T-helper 2 cell treated with Interferon-gamma antibody and Interleukin-4, amounts not matched to agents 5 μg/mL and 100 μg/mL, for 36 hours (primary cell): ENCODE data around the gene GRAMD2A.

Experiments
- DNase-seq: peaks from one replicate; pipeline ENCODE4 v3.0.0; 2021; ENCODE audit warnings: low spot score
- H3K27ac Mint-ChIP-seq: one replicate; pipeline ENCODE4 v1.8.0; 2021; ENCODE audit warnings: mild to moderate bottlenecking, mixed read lengths
- H3K27me3 Mint-ChIP-seq: one replicate; pipeline ENCODE4 v1.8.0; 2021; ENCODE audit warnings: low read depth, mixed read lengths
- H3K36me3 Mint-ChIP-seq: one replicate; pipeline ENCODE4 v1.8.0; 2021; ENCODE audit warnings: low read depth, mixed read lengths
- H3K4me1 Mint-ChIP-seq: one replicate; pipeline ENCODE4 v1.8.0; 2021; ENCODE audit warnings: low read depth, mixed read lengths
- H3K4me3 Mint-ChIP-seq: one replicate; pipeline ENCODE4 v1.8.0; 2022; ENCODE audit warnings: mild to moderate bottlenecking, moderate library complexity, mixed read lengths
- H3K9me3 Mint-ChIP-seq: one replicate; pipeline ENCODE4 v1.8.0; 2021; ENCODE audit warnings: mixed read lengths

Gene GRAMD2A

GRCh38 chr15:72184165-72184811 lies 13.3 kb downstream of the GRAMD2A start:
- H3K27me3 Mint-ChIP-seq, result peaks cover 49% of the 10 kb centered on the region
- peaks cover 2% of the 10 kb centered on the region for H3K4me1 Mint-ChIP-seq
- DNase-seq, result no peak
- no peaks in the 10 kb centered on the region for H3K9me3 Mint-ChIP-seq
- H3K27ac Mint-ChIP-seq, result no peak overlapping the region
- H3K4me3 Mint-ChIP-seq, result no peak overlapping the region
- no peaks in the 10 kb centered on the region for H3K36me3 Mint-ChIP-seq

GRCh38 chr15:72183781-72184164 lies 13.8 kb downstream of the GRAMD2A start:
- no peak overlapping the region for H3K27ac Mint-ChIP-seq
- H3K27me3 Mint-ChIP-seq, result peaks cover 46% of the 10 kb centered on the region
- H3K9me3 Mint-ChIP-seq, result no peaks in the 10 kb centered on the region
- peaks cover 2% of the 10 kb centered on the region for H3K4me1 Mint-ChIP-seq
- DNase-seq, result no peak
- no peak overlapping the region for H3K4me3 Mint-ChIP-seq
- H3K36me3 Mint-ChIP-seq, result no peaks in the 10 kb centered on the region

- Mint-ChIP-seq H3K4me3 (no peak overlapping the region), H3K9me3 (no peaks in the 10 kb centered on the region), H3K36me3 (no peaks in the 10 kb centered on the region), H3K27ac (no peak overlapping the region), H3K27me3 (peaks cover 41% of the 10 kb centered on the region), H3K4me1 (peaks cover 2% of the 10 kb centered on the region)
- no peak for DNase-seq
Observed at GRCh38 chr15:72182673-72183072, 14.9 kb downstream of the GRAMD2A start.

GRCh38 chr15:72182244-72182643 lies 15.3 kb downstream of the GRAMD2A start:
- Mint-ChIP-seq H3K36me3 (no peaks in the 10 kb centered on the region), H3K9me3 (no peaks in the 10 kb centered on the region), H3K4me3 (no peak overlapping the region), H3K27ac (no peak overlapping the region), H3K4me1 (peaks cover 2% of the 10 kb centered on the region), H3K27me3 (peaks cover 41% of the 10 kb centered on the region)
- no peak for DNase-seq

GRCh38 chr15:72180761-72181324 lies 16.7 kb downstream of the GRAMD2A start:
- peaks cover 36% of the 10 kb centered on the region for H3K27me3 Mint-ChIP-seq

DNA sequence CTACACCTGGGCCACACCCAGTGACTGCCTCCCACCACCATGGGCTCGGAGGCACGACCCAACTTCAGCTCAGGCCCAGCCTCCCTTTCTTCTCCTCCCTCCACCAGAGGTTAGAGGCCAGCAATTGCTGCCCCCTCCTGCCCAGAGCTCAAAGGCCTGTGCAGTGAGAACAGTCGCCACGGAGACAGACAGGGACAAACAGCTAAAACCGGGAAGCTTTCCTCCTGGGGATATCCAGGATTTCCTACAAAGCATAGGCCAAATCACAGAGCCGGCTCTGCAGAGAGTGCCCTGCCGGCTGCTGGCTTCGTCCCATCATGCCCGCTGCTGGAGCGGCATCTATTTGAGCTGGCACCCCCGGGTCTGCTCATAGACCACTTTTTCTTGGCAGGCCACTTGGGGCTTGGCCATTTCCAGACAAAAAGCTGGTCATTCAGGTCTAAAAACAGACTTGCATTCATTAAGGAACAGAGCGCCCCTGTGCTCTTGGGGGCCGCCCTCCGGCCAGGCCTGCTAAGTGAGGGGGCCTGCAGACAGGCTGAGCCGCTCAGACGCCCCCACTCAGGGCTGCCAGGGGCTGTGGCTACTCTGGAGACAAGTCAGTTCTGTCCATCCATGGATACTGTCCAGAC lies 17.5 kb downstream of the GRAMD2A start:
- no peak for DNase-seq
- no peak overlapping the region for H3K4me3 Mint-ChIP-seq
- no peak overlapping the region for H3K27ac Mint-ChIP-seq
- H3K36me3 Mint-ChIP-seq, result no peaks in the 10 kb centered on the region
- peaks cover 2% of the 10 kb centered on the region for H3K4me1 Mint-ChIP-seq
- peaks cover 30% of the 10 kb centered on the region for H3K27me3 Mint-ChIP-seq
- no peaks in the 10 kb centered on the region for H3K9me3 Mint-ChIP-seq

More at GRCh38 chr15:72180761-72181324, 16.7 kb downstream of the GRAMD2A start:
- Mint-ChIP-seq H3K4me3 (no peak overlapping the region), H3K27ac (no peak overlapping the region), H3K4me1 (peaks cover 2% of the 10 kb centered on the region), H3K36me3 (no peaks in the 10 kb centered on the region), H3K9me3 (no peaks in the 10 kb centered on the region)
- DNase-seq, result no peak

- no peak overlapping the region for H3K27ac Mint-ChIP-seq
Observed at GRCh38 chr15:72178976-72179585, 18.5 kb downstream of the GRAMD2A start.

DNA sequence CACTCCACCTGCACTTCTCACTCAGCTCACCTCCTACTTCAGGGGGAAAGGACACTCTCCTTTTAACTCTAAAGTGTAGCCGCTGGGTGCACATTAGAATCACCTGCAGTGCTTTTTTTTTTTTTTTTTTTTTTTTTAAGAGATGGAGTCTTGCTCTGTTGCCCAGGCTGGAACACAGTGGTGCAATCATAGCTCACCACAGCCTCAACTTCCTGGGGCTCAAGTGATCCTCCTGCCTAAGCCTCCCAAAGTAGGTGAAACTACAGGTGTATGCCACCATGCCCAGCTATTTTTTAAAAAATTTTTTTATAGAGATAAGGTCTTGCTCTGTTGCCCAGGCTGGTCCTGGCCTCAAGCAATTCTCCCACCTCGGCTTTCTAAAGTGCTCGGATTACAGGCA lies 20.8 kb downstream of the GRAMD2A start:
- H3K27ac Mint-ChIP-seq, result no peak overlapping the region

More at GRCh38 chr15:72178976-72179585, 18.5 kb downstream of the GRAMD2A start:
- H3K36me3 Mint-ChIP-seq, result no peaks in the 10 kb centered on the region
- DNase-seq, result no peak
- H3K4me1 Mint-ChIP-seq, result no peaks in the 10 kb centered on the region
- no peak overlapping the region for H3K4me3 Mint-ChIP-seq
- no peaks in the 10 kb centered on the region for H3K9me3 Mint-ChIP-seq
- peaks cover 29% of the 10 kb centered on the region for H3K27me3 Mint-ChIP-seq

GRCh38 chr15:72176159-72176558 lies 21.4 kb downstream of the GRAMD2A start:
- no peaks in the 10 kb centered on the region for H3K36me3 Mint-ChIP-seq
- no peak overlapping the region for H3K4me3 Mint-ChIP-seq
- no peak overlapping the region for H3K27ac Mint-ChIP-seq
- H3K4me1 Mint-ChIP-seq, result no peaks in the 10 kb centered on the region
- no peaks in the 10 kb centered on the region for H3K9me3 Mint-ChIP-seq
- peaks cover 6% of the 10 kb centered on the region for H3K27me3 Mint-ChIP-seq
- no peak for DNase-seq

More for the DNA sequence above, 20.8 kb downstream of the GRAMD2A start:
- H3K27me3 Mint-ChIP-seq, result peaks cover 11% of the 10 kb centered on the region
- no peak overlapping the region for H3K4me3 Mint-ChIP-seq
- H3K4me1 Mint-ChIP-seq, result no peaks in the 10 kb centered on the region
- no peaks in the 10 kb centered on the region for H3K9me3 Mint-ChIP-seq
- no peak for DNase-seq
- no peaks in the 10 kb centered on the region for H3K36me3 Mint-ChIP-seq

- H3K9me3 Mint-ChIP-seq, result no peaks in the 10 kb centered on the region
- no peaks in the 10 kb centered on the region for H3K36me3 Mint-ChIP-seq
- H3K4me1 Mint-ChIP-seq, result no peaks in the 10 kb centered on the region
- no peak overlapping the region for H3K4me3 Mint-ChIP-seq
- H3K27ac Mint-ChIP-seq, result no peak overlapping the region
- no peak for DNase-seq
- H3K27me3 Mint-ChIP-seq, result peaks cover 3% of the 10 kb centered on the region
Observed at GRCh38 chr15:72175186-72176044, 22.2 kb downstream of the GRAMD2A start.

DNA sequence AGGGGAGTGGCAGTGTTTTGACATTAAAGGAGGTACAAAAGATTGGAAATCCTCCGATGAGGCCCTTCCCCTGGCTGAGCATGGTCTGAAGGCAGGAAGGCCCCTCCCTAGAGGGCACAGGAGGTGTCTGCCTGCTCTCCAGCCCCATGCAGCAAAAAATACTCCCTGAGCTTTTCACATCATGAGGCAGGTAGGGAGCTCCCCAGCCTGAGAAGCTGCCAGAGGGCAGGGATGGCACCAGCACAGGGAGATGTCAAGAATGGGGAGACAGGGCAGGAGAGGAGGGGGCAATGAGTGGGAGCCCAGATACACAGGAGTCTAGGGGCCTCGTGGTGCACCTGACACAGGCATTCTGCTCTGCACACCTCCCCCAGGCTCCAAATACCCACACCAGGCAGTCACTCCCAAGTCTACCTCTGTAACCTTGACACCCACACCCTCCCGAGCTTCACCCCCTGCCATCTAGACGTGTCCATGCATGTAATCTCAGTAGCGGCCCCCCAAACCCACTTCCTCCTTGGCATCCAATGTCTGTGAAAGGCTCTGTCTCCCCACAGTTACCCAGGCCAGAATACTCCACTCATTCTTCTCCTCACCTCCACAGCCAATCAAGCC lies 22.9 kb downstream of the GRAMD2A start:
- Mint-ChIP-seq H3K4me3 (no peak overlapping the region), H3K36me3 (no peaks in the 10 kb centered on the region), H3K9me3 (no peaks in the 10 kb centered on the region), H3K27me3 (peaks cover 3% of the 10 kb centered on the region), H3K27ac (no peak overlapping the region), H3K4me1 (no peaks in the 10 kb centered on the region)
- DNase-seq, result no peak

DNA sequence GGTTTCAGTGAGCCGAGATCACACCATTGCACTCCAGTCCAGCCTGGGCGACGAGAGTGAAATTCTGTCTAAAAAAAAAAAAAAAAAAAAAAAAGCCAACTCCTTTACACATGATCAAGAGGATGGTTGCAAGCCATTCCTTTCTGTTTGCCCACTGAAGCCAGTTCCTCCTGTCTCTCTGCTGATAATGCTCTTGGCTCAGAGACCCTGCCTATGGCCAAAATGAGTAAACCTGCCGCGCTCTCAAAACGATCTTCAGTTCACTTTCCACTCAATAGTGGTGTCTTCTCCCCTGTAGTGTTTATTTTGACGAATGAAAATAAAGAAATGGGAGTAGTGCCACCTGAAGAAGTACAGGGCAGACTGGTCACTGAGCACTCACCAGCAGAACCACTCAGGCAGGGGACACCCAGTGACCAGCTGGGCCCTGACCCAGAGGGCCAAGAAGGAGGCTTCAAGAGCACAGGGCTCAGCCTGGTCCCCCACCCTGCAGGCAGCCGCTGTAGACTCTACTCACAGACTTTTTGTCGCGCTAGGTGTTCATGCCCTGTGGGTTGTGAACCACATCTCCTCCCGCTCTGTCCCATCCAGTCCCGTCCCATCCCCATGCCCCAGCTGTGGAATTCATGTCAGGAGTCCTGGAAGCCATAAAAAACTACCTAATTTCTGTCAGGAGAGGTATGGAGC lies 23.6 kb downstream of the GRAMD2A start:
- Mint-ChIP-seq H3K4me3 (no peak overlapping the region), H3K4me1 (peaks cover 3% of the 10 kb centered on the region), H3K9me3 (no peaks in the 10 kb centered on the region), H3K27me3 (peaks cover 3% of the 10 kb centered on the region), H3K36me3 (no peaks in the 10 kb centered on the region), H3K27ac (no peak overlapping the region)
- DNase-seq, result no peak

DNA sequence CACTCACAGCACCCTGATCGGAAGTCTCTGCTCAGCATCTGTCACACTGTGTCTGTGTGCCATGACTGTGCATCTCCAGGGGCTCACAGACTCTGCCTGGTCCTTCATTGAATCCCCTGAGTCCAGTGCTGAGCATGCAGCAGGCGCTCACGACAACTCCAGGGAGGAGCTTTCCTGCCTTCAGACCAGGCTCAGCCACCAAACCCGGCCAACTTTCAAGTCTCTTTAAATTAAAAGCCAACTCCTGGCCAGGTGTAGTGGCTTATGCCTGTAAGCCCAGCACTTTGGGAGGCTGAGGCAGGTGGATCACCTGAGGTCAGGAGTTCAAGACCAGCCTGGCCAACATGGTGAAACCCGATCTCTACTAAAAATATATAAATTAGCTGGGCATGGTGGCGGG lies 24.2 kb downstream of the GRAMD2A start:
- DNase-seq, result no peak
- no peak overlapping the region for H3K27ac Mint-ChIP-seq

More for the DNA sequence above, 24.2 kb downstream of the GRAMD2A start:
- Mint-ChIP-seq H3K27me3 (peaks cover 3% of the 10 kb centered on the region), H3K4me3 (no peak overlapping the region), H3K4me1 (peaks cover 9% of the 10 kb centered on the region), H3K9me3 (no peaks in the 10 kb centered on the region), H3K36me3 (no peaks in the 10 kb centered on the region)
